NCI-H1694 treated with DMSO at 0.1 percent for 48 hours (cell line): Measurements from ENCODE around the gene CTDSPL.
A peak's percentile ranks its signal among the peaks of the same experiment; 100 is the strongest.

ENCODE experiments used
- DNase-seq: peaks from one replicate; lab custom pipeline; 2025; lab: John Stamatoyannopoulos, UW

Gene CTDSPL

DNA sequence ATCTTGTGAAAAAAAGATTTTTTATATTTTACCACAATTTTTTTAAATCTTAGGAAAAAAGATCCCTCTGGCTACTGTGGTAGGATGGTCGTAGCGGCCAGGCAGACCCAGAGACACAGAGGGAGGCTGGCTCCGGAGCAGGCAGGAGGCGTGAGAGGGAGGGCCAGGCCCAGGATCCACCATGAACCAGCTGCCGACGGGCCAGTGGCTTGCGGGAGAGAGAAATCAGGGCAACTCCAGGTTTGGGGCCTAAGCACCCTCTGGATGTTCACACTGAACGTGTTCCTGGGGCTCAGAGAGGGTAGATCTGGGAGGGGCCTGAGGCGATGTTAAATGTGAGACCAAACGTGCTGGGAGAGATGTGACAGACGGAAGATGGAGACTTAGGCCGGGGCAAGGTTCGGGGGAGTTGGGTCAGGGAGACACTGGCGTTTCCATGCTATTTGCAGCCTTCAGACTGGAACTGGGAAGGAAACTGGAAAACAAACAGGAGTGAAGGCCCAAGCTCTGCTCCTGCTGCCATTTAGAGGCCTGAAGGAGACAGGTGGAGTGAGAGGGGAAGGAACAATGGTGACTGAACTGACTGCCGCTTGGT lies 127.3 kb downstream of the CTDSPL start:
- no peak for DNase-seq

DNA sequence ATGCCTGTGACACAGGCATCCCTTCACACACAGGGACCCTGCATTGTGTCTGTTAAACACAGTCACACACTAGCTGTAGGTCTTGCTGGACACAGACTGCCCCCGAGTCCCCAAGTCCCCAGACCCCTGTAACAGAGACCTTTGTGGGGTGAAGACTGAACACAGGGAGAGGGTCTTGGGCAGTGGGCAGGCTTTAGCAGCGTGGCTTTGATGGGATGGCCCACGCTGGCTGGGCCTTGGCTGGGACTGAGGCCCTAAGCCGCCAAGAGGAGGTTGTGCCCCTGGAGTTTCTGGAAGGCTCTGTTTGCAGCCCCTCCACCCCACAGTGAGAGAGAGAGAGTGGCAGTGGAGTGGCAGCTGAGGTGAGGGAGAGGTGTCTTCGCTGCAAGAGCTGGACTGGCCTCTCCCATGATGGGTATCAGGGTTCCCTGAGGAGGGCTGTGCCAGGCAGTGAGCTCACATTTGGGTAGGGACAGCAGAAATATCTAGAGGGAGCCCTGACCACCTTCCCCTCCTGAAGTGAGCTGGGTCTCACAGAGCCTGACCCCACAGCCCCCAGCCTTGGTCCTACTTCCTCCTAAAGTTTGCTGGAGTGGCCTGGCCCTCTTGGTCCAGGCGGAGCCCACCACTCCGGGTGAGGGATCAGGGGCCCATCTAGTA lies 128.3 kb downstream of the CTDSPL start:
- DNase-seq = no peak

DNA sequence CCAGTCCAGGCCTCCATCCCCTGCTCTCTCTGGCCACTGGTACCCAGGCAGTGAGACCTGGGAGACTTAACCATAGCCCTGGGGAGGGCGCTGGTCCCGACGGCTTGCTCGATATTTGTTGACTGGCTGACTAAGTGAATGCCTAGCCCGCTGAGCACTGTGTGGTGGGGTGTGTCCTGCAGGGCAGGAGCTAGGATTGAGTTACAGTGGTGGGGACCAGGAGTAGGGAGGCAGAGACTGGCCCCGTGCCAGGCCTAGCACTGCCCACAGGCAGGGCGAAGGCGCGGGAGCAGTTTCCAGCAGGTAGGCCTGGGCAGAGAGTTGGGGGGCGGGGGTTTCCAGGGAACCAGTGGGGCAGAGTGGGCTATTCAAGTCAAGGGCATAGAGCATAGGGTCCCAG lies 128.8 kb downstream of the CTDSPL start, which contains the start of gene VILL:
Gene VILL, plus strand, starts transcription at position 260 of the 400 bp plus-strand sequence. CDS start 2,887 bp downstream, outside the sequence.
- no peak for DNase-seq

DNA sequence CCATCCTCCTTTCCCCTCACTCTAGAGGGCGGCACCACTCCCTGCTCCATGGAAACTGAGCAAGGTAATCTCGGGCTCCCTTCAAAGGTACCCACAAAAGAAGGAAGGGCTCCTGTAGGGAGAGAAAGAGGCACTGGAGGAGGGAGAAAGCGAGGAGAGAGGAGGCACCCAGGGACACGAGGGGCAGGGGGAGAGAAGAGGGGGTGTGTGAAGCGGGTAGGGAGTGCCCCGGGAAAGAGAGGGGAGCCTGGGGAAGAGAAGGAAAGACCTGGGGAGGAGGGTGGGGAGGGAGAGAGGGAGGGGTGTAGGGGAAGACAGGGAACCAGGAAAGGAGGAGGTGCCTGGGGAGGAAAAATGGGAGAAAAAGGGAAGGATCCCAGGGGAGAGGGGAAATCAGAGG lies 129.4 kb downstream of the CTDSPL start:
- no peak for DNase-seq

DNA sequence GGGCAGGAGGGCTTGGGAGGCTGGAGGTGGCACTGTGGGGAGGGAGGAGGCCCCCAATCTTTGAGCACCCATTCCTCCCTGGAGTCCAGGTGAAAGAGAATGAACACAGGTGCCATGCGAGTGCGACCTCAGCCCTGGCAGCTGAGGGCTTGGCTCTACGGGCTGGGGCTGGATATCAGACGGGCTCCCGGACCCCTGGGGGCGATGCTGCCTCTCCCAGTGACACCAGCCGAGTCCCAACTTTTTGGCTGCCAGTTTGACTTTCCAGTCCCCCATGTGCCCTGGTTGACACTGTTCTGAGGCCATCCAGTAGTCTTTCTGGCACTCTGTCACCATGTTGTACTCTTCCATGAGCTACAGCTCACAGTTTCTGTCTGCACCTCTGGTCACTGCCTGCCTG lies 130.1 kb downstream of the CTDSPL start:
- no peak for DNase-seq

DNA sequence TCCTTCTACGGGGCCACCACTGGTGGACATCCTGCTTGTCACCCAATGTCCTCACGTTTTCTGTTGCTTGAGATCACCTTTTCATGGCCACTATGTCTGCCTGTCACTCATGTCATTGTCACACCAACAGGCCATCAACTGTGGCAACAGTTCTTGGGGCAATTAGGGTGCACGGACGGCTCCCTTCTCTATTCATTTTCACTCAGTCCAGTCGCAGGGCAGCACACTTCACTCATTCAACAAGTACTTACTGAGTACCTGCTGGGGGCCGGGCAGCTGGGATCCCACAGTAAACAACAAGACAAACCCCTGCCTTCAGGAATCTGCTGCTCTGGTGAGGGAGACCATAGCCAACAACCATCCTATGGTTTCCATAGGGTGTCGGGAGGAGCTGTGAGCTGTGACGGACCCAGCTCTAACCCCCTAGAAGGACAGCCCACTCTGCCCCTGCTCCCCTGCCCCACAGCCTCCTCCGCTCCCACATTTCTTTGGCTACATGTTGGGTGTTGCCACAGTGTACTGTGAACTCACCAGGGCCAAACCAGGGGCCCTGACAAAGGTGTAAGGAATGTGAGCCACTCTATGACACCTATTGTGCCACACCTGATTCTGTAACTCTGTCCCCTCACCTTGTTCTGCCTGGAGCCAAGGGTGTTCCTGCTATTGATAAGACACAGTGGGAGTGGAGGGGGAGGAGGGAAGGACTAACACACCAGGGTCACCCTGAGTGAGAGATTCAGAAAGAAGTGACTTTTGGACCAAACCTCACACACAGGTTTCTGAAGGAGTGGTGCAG lies 130.8 kb downstream of the CTDSPL start:
- DNase-seq = no peak

DNA sequence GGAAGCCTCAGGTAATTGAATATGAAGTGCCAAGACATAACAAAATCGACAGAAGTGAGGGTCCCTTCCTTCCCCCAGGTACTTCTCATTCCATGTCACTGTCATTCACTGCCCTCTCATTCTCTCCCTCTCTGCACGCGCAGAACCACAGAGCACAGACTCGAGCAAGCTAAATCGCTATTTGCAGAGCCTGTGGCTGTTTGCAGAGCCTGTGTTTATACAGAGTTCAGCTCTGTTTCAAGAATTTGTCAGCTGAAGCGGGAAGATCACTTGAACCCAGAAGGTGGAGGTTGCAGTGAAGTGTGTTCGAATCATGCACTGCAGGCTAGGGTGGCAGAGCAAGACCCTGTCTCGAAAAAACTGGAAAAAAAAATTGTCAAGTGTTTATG lies 131.4 kb downstream of the CTDSPL start:
- no peak for DNase-seq

DNA sequence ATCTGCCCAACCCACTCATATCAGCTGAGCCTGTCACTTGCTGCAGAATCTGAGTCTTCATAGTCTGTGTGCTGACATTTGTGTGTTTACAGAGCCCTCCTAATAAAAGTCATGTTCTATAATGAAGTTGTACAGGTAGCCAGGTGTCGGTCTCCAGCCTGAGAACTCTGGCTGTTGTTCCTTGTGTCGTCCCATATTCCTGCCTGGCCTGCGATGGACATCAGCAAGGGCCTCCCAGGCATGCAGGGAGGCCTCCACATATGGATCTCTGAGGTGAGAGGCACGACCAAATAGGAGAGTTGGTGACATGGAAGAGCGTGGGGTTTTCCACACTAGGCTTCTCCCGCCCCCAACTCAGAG lies 131.8 kb downstream of the CTDSPL start:
- no peak for DNase-seq

DNA sequence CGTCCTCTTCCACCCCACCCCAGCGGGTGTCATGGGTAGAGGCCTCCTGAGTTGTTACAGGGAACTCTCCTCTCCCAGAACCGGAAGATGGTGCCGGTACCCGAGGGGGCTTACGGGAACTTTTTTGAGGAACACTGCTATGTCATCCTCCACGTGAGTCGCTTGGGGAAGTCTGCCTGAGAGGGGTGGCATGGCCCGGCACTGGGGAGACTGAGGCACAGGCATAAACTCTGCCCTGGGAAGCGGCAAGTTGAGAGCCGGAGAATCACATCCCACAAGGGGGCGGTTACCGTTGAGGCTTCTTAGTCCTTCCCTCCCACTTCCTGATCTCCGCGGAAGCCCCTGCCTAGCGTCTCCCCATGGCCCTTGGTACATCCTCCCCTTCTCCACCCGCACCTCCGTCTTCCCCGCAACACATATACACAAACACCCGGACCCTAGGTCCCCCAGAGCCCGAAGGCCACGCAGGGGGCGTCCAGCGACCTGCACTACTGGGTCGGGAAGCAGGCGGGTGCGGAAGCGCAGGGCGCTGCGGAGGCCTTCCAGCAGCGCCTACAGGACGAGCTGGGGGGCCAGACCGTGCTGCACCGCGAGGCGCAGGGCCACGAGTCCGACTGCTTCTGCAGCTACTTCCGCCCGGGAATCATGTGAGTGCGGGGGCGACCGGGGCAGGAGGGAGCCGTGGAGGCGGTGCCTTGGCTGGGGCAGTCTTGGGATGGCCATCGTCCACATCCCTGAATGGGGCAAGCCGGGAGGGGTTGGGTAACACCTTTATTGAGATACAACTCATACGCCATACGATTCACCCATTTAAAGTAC lies 132.3 kb downstream of the CTDSPL start:
- DNase-seq = no peak

DNA sequence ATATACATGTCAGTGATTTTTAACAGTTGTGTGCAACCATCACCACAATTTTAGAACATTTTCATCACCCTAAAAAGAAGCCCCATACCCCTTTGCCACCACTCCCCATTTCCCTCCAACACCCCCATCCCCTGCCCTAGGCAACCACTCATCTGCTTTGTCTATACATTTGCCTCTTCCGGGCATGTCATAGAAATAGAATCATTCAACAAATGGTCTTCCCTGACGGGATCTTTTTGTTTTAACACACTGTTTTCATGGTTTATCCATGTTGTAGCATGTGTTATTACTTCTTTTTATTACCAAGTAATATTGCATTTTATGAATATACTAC lies 132.9 kb downstream of the CTDSPL start:
- DNase-seq = no peak

DNA sequence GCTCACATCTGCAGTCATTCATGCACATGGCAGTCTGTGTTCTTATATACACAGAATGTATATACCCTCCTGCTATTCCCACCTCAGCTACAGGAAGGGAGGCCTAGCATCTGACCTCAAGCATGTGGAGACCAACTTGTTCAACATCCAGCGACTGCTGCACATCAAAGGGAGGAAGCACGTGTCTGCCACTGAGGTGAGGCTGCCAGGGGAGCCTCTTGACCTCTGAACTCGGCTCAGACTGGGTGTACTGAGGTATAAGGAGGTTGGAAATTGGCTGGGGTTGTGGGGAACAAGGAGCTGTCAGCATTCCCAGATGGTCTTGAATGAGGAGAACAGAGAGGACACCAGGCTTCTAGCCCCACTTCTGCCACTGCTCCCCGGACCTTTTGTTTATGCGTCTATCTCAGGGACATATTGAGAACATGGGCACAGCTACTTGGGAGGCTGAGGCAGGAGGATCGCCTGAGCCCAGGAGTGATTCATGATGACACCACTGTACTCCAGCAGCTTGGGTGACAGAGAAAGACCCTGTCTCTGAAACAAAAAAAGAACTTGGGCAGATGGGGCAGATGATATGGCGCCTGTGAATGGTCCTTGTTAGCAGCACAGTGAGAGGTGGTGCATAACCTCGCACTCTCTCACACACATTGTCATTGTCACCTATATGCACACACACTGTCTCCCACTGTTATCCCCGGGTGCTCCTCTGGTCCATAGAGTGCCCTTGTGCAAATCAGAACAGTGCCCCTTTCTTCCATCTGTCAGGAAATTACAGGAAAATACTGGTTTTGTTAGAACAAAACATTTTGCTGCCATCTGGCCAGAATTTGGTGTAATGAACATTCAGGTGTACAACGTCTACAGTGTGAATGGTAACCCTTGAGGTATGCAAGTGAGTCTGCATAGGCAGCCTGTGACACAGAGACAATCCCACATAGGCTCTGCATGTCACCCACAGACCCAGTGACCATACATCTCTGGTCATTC lies 134.3 kb downstream of the CTDSPL start:
- DNase-seq = peak; percentile 35

DNA sequence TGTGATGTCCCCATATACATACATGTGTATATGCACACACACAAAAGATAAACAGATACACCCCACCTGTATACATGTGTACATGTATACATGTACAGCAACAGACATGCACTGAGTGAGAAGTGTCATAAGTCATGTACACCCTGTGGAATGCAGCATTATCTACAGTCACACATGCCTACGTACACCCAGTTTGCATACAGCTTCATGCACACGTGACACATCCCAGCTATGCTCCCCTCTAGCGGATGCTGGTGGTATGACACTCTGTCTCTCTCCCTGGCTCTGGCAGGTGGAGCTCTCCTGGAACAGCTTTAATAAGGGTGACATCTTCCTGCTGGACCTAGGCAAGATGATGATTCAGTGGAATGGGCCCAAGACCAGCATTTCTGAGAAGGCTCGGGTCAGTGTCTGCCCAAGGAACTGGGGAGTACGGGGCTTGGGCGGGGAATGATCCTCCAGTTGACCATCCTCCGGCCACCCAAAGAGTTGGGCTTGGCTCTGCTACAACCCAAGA lies 135.2 kb downstream of the CTDSPL start:
- DNase-seq = peak; percentile 36

DNA sequence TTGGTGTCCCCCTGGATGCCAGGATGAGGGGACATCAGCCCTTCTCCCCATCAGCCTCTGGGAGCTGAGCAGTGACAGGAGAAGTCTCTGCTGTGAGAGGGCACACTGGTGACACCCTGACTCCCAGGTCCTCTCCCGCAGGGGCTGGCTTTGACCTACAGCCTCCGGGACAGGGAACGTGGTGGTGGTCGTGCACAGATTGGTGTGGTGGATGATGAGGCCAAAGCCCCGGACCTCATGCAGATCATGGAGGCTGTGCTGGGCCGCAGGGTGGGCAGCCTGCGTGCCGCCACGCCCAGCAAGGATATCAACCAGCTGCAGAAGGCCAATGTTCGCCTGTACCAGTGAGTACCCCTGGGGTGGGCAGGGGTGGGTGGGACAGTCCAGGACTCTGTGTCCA lies 135.7 kb downstream of the CTDSPL start:
- DNase-seq = no peak

DNA sequence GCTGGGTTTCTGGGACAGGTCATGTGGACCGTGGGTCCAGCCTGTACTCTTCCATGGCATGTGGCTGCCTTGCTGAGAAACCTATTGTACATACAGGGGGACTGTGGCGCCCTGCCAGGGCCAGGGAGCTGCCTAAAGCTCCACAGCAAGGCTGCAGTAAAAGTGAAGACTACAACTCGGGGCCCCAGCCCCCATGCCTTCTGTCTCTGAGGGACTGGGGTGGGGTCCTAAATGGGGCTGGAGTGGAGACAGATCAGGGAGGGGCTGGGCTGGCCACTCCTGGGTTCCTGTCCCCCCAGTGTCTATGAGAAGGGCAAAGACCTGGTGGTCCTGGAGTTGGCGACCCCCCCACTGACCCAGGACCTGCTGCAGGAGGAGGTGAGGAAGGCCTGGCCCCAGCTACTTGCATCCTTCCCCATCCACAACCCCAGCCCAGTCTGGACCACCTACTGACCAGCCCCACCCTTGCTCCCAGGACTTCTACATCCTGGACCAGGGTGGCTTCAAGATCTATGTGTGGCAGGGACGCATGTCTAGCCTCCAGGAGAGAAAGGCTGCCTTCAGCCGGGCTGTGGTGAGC lies 136.2 kb downstream of the CTDSPL start:
- DNase-seq = no peak

DNA sequence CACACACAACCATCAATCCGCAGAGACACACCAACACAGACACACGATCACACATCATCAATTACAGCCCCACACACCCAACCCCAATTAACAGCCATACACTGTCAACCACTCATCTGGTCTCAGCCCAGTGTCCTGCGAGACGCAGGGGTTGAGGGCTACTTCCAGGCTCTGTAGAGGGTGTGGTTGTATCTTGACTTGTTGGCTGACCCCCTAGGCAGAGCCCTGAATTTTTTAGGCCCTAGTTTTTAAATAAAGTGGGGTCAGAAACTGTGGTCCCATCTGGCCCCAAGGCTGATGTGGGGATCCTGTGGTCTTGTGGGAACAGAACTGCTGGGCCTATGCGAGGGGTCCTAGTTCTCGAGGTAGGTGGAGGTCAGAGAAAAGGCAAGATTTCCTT lies 138.2 kb downstream of the CTDSPL start:
- DNase-seq = no peak

DNA sequence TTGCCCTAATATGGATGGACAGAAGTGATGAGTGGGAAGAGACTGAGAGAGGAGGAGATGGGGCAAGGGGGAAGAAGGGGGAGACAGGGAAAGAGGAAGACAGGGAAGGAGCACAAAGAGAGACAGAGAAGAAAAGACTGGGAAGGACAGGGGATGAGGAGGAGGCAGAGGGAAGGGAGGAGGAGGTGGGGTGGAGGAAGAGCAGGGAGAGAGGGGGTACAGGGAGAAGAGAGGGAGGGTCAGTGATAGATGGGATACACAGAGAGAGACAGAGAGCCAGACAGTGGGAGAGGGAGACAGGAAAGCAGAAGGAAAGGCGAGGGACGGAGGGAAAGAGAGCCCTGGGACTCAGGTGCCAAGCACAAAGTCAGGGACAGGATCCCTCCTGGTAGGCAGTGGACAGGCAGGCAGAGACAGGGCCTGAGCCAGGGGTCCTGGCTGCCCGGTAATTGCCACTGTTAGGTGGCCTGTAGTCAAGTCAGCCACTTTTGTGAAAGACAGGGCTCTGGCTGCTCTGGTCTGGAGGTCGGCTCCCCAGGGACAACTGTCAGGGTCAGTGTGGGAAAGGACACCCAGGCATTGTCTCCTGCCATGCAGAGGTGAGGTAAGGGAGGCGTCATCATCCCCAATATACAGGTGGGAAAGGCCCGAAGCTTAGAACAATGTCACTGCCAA lies 138.7 kb downstream of the CTDSPL start:
- DNase-seq = no peak

DNA sequence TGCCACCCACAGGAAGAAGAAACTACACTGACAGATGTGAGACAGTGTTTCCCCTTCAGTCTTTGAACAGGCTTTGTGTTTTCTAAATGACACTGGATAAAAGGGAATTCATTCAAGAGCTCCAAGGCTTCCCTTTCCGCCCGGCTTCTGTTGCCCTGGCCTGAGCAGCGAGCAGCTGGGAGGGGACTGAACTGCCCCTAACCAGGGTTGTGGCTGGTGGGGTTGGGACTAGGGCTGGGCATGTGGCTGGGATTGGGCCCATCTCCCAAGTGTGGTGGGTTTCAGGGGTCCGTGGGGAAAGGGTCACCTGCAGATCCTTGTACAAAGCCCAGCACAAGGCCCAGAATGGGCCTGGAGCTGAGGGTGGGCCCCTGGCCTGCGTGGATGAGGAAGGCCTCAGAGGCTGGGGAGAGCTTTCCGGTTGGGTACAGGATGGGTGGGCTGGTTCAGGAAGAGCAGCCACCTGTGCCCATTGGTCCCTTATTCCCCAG lies 139.3 kb downstream of the CTDSPL start:
- DNase-seq = no peak

DNA sequence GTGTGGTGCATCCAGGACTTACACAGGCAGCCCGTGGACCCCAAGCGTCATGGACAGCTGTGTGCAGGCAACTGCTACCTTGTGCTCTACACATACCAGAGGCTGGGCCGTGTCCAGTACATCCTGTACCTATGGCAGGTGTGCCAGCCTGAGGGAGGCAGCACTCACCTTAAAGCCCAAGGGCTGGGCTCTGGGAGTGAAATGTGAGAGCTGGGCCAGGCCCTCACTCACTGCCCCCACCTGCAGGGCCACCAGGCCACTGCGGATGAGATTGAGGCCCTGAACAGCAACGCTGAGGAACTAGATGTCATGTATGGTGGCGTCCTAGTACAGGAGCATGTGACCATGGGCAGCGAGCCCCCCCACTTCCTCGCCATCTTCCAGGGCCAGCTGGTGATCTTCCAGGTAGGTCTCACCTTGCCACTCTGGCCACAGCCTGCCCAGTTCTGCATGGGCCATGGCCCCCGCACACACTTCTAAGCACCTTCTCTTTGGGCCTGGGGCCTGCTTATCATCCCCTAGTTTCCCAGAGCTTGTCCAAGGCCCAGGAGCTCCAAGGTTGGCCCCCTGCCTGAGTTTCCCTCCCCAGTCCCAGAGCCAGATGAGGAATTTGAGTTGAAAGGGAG lies 139.9 kb downstream of the CTDSPL start:
- no peak for DNase-seq

DNA sequence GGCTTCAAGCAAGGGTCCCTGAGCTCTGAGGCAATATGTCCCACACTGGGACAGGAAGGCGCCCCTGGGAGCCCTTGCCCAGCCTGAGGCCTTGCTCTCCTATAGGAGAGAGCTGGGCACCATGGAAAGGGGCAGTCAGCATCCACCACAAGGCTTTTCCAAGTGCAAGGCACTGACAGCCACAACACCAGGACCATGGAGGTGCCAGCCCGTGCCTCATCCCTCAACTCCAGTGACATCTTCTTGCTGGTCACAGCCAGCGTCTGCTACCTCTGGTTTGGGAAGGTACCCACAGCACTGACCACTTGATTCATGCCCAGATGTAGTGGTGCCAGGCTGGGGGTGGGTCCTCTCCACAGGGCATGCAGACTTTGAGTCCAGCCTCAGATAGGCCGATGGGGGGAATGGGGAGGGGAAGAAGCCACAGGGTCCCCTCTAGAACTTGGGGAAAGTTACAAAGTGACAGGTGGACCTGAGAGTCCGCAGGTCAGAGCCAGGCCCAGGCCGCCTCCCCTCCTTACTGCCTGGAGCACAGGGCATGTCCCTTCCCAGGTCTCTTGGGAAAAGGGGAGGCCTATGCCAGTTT lies 140.7 kb downstream of the CTDSPL start:
- DNase-seq = no peak
